Spleen (tissue), 11 donors: ENCODE data around the gene USP35. TPM values are rescaled to one million over a fixed set of nuclear protein-coding genes. Genes with fewer than 3 reads are reported as not detected.
A peak's percentile ranks its signal among the peaks of the same experiment; 100 is the strongest.

Experiments used
- DNase-seq: peaks from one replicate; pipeline ENCODE4 v3.0.0-alpha.2; 2020
- H3K27ac ChIP-seq, 8 donors: fragments of 200-600 bp; sonication (generic) in 7 of 8; 1 replicate in 4 of 8; 2 replicates in 4 of 8; pipeline versions ENCODE4 v1.5.0 to v1.8.0; 2016 to 2021; ENCODE audit warnings: inconsistent platforms in 4 of 8, mild to moderate bottlenecking in 4 of 8, moderate library complexity in 1 of 8
- H3K27me3 ChIP-seq, 7 donors: fragments of 200-600 bp; sonication (generic) in 6 of 7; replicated peaks in 1 of 7; 1 replicate in 4 of 7; 2 replicates in 3 of 7; pipeline versions ENCODE4 v1.5.0 to v1.8.0; 2016 to 2021; ENCODE audit warnings: inconsistent platforms in 3 of 7, mild to moderate bottlenecking in 1 of 7
- H3K36me3 ChIP-seq, 6 donors: fragments of 200-600 bp; sonication (generic) in 5 of 6; 1 replicate in 4 of 6; 2 replicates in 2 of 6; pipeline versions ENCODE4 v1.5.0 to v1.8.0; 2016 to 2021; ENCODE audit warnings: inconsistent platforms in 2 of 6
- H3K4me1 ChIP-seq, 6 donors: fragments of 200-600 bp; sonication (generic) in 5 of 6; 1 replicate in 3 of 6; 2 replicates in 3 of 6; pipeline versions ENCODE4 v1.5.0 to v1.8.0; 2016 to 2021; ENCODE audit warnings: inconsistent platforms in 3 of 6
- H3K4me3 ChIP-seq, 8 donors: fragments of 200-600 bp; sonication (generic) in 7 of 8; 1 replicate in 4 of 8; 2 replicates in 4 of 8; pipeline versions ENCODE4 v1.5.0 to v1.8.0; 2016 to 2021; ENCODE audit warnings: inconsistent platforms in 4 of 8, mild to moderate bottlenecking in 4 of 8, moderate library complexity in 2 of 8
- H3K9me3 ChIP-seq, 8 donors: fragments of 200-600 bp; sonication (generic) in 7 of 8; 1 replicate in 4 of 8; 2 replicates in 4 of 8; pipeline versions ENCODE4 v1.5.0 to v1.8.0; 2016 to 2021; ENCODE audit warnings: inconsistent platforms in 4 of 8
- CTCF ChIP-seq, 11 experiments: fragments of 200-600 bp in 7 of 11; fragments of 450-650 bp in 4 of 11; sonication (generic) in 4 of 11; IDR thresholded peaks in 8 of 11; conservative IDR thresholded peaks in 3 of 11; 1 replicate in 7 of 11; 2 replicates in 4 of 11; pipeline versions ENCODE4 v1.4.0 to v1.8.0; 2016 to 2021; ENCODE audit warnings: antibody characterized with exemption in 11 of 11, inconsistent platforms in 4 of 11, mild to moderate bottlenecking in 1 of 11
- POLR2A ChIP-seq, 3 donors: fragments of 450-650 bp; IDR thresholded peaks; one replicate each; pipeline ENCODE4 v1.5.1; 2017; ENCODE audit warnings: antibody characterized with exemption in 3 of 3, mild to moderate bottlenecking in 1 of 3
- POLR2AphosphoS5 ChIP-seq, 3 donors: sonication (generic); formaldehyde crosslinking; IDR thresholded peaks; one replicate each; pipeline ENCODE4 v1.5.1; 2017; ENCODE audit warnings: antibody characterized with exemption in 3 of 3
- WGBS, 5 donors: extraction: QIAGEN DNeasy Blood & Tissue Kit in 3 of 5; methylation state at CpG; one replicate each; pipeline versions ENCODE4 v1.1.5 to v1.1.7; 2013 to 2018; 5-methylcytosine and 5-hydroxymethylcytosine counted together
- intact Hi-C: fragments of 100-400 bp; cut with DNase I; formaldehyde crosslinking; loops from one replicate; pipeline ENCODE4 v1.15.0; 2023; ENCODE audit warnings: low total_unique reads
- polyA plus RNA-seq, 3 donors: library from polyadenylated mRNA; stranded (reverse); fragments of 200-250 nt; gene quantifications; one replicate each; pipeline ENCODE4 v1.2.1, GENCODE V29; 2013
- total RNA-seq, 7 donors: library from RNA; depleted of rRNA in 3 of 7; stranded (reverse); fragments of >200 nt in 3 of 7; fragmentation: NEBNext Ultra II Directional in 4 of 7; extraction: Animal tissue kit (Norgen Biotek cat#: 25700) in 4 of 7; gene quantifications; one replicate each; pipeline versions ENCODE4 v1.1.0 to v1.2.1, GENCODE V29; 2016 to 2021
- donor health status: healthy with polysubstance abuse.
- donor health status: DM: no; HTN: no; CAD: no; lungs with moderate emphysema.
- donor health status: DM: no; HTN: no; CAD: no.
- donor health status: Bipolar disorder and iron deficiency.
- donor health status: healthy.
- donor health status: DM: no; HTN: no; CAD: no.
- donor health status: DM: yes; HTN: yes; CAD: no.

The USP35 gene
- total and polyA plus RNA-seq, 10 donors: 1.6 to 9.5 (median 6.3) TPM

- H3K27ac ChIP-seq: no peak overlapping the region
- no peak for DNase-seq
- H3K4me3 ChIP-seq: no peak overlapping the region
- H3K36me3 ChIP-seq: peaks cover 0 to 30% (median 3%) of the 10 kb centered on the region in 6 donors
- intact Hi-C loops: no loop called here
- H3K9me3 ChIP-seq: no peaks in the 10 kb centered on the region
- WGBS, 5 donors: 95 to 100% (median 96%) methylated on average over 3 of the region's 3 CpGs
- peaks cover 10 to 47% (median 18%) of the 10 kb centered on the region in 6 donors for H3K4me1 ChIP-seq
- TF ChIP-seq POLR2AphosphoS5 (IDR thresholded peaks at IDR 0.05) (no peak), POLR2A (IDR thresholded peaks at IDR 0.05) (no peak), CTCF (IDR thresholded peaks at IDR 0.05 in 8 of 11, conservative IDR thresholded peaks at IDR 0.05 in 3 of 11) (no peak)
- no peaks in the 10 kb centered on the region for H3K27me3 ChIP-seq
Observed at GRCh38 chr11:78194490-78194889, 5.8 kb downstream of the USP35 start.

- Histone ChIP-seq H3K4me3 (no peak overlapping the region), H3K36me3 (peaks cover 0 to 45% (median 9%) of the 10 kb centered on the region in 6 donors), H3K4me1 (peaks cover 0 to 32% (median 5%) of the 10 kb centered on the region in 6 donors), H3K9me3 (no peaks in the 10 kb centered on the region), H3K27ac (no peak overlapping the region), H3K27me3 (no peaks in the 10 kb centered on the region)
- DNase-seq: peak; percentile 70
- 61 to 77% (median 64%) methylated on average over 16 to 60 of the region's 60 CpGs for WGBS, 5 donors
- no peak for TF ChIP-seq CTCF (IDR thresholded peaks at IDR 0.05 in 8 of 11, conservative IDR thresholded peaks at IDR 0.05 in 3 of 11)
- no peak for TF ChIP-seq POLR2AphosphoS5 (IDR thresholded peaks at IDR 0.05)
- TF ChIP-seq POLR2A (IDR thresholded peaks at IDR 0.05): no peak
- intact Hi-C loops: no loop called here
Observed at GRCh38 chr11:78195917-78196560, 7.3 kb downstream of the USP35 start.

DNA sequence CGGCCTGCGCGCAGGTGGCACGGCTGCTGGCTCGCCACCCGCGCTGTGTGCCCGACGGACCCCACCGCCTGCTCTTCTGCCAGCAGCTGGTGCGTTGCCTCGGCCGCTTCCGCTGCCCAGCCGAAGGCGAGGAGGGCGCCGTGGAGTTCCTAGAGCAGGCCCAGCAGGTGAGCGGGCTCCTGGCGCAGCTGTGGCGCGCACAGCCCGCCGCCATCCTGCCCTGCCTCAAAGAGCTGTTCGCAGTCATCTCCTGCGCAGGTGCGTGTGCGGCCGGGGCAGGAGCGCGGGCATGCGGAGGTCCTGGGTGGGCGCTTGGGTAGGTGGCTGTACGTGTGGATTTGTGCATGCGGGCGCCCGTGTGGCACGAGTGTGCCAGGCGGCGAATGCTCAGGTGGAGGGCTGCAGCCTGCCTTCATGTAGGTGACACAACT is 8.0 kb downstream of the USP35 start:
- DNase-seq: peak; percentile 66
- Histone ChIP-seq H3K4me3 (no peak overlapping the region), H3K27me3 (no peaks in the 10 kb centered on the region), H3K4me1 (peaks cover 0 to 29% (median 5%) of the 10 kb centered on the region in 6 donors), H3K36me3 (peaks cover 0 to 51% (median 9%) of the 10 kb centered on the region in 6 donors), H3K27ac (no peak overlapping the region), H3K9me3 (no peaks in the 10 kb centered on the region)
- TF ChIP-seq CTCF (IDR thresholded peaks at IDR 0.05 in 8 of 11, conservative IDR thresholded peaks at IDR 0.05 in 3 of 11) (no peak), POLR2A (IDR thresholded peaks at IDR 0.05) (no peak), POLR2AphosphoS5 (IDR thresholded peaks at IDR 0.05) (peak in 1 of 3 donors; percentile 10)
- intact Hi-C loops: no loop called here
- 83 to 94% (median 88%) methylated on average over 9 to 40 of the region's 40 CpGs for WGBS, 5 donors

DNA sequence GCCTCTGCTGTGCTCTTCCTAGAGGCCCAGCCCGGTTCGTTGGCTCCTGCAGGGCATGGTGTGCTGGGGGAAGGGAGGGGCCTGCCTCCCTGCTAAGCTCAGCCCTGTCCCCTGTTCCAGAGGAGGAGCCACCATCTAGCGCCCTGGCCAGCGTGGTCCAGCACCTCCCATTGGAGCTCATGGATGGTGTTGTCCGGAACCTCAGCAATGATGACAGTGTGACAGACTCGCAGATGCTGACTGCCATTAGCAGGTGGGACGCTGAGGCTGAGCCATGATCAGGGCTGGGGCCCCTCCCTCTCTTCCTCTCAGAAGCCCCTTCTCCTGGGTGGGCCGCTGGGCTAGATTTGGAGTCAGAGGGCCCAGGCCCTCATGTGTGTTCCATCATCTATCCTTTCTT is 9.1 kb downstream of the USP35 start:
- H3K27ac ChIP-seq: no peak overlapping the region
- no peak for TF ChIP-seq POLR2AphosphoS5 (IDR thresholded peaks at IDR 0.05)
- TF ChIP-seq POLR2A (IDR thresholded peaks at IDR 0.05): no peak
- no peak for TF ChIP-seq CTCF (IDR thresholded peaks at IDR 0.05 in 8 of 11, conservative IDR thresholded peaks at IDR 0.05 in 3 of 11)
- no peaks in the 10 kb centered on the region for H3K9me3 ChIP-seq
- WGBS, 5 donors: 52 to 97% (median 91%) methylated on average over 5 to 8 of the region's 8 CpGs
- peaks cover 0 to 31% (median 8%) of the 10 kb centered on the region in 6 donors for H3K4me1 ChIP-seq
- peak; percentile 63 for DNase-seq
- intact Hi-C loops: no loop called here
- no peaks in the 10 kb centered on the region for H3K27me3 ChIP-seq
- H3K36me3 ChIP-seq: peaks cover 0 to 51% (median 9%) of the 10 kb centered on the region in 6 donors
- H3K4me3 ChIP-seq: no peak overlapping the region
